Endothelial cell (in vitro differentiated cells): ENCODE measurements around the gene NKAIN2. TPM values are rescaled to one million over a fixed set of nuclear protein-coding genes. Genes with fewer than 3 reads are reported as not detected.

ENCODE experiments used
- DNase-seq: peaks from one replicate; pipeline ENCODE4 v3.0.0; 2021; ENCODE audit warnings: low spot score
- H3K27ac Mint-ChIP-seq: one replicate; pipeline ENCODE4 v1.8.0; 2021; ENCODE audit warnings: mixed read lengths, inconsistent platforms; ENCODE audit not compliant: unreplicated experiment
- H3K27me3 Mint-ChIP-seq: one replicate; pipeline ENCODE4 v1.8.0; 2021; ENCODE audit warnings: mild to moderate bottlenecking, moderate library complexity, mixed read lengths, inconsistent platforms; ENCODE audit not compliant: unreplicated experiment
- H3K36me3 Mint-ChIP-seq: one replicate; pipeline ENCODE4 v1.8.0; 2021; ENCODE audit warnings: mild to moderate bottlenecking, low read depth, mixed read lengths, inconsistent platforms; ENCODE audit not compliant: unreplicated experiment
- H3K4me1 Mint-ChIP-seq: one replicate; pipeline ENCODE4 v1.8.0; 2021; ENCODE audit warnings: mild to moderate bottlenecking, mixed read lengths, inconsistent platforms; ENCODE audit not compliant: unreplicated experiment
- H3K4me3 Mint-ChIP-seq: one replicate; pipeline ENCODE4 v1.8.0; 2021; ENCODE audit warnings: mild to moderate bottlenecking, mixed read lengths, inconsistent platforms; ENCODE audit not compliant: unreplicated experiment
- H3K9me3 Mint-ChIP-seq: one replicate; pipeline ENCODE4 v1.8.0; 2021; ENCODE audit warnings: mixed read lengths, inconsistent platforms; ENCODE audit not compliant: unreplicated experiment
- CTCF ChIP-seq: fragments of 200-600 bp; sonication (generic); IDR thresholded peaks from one replicate; pipeline ENCODE4 v1.5.0; 2021; ENCODE audit warnings: antibody characterized with exemption; ENCODE audit not compliant: unreplicated experiment
- total RNA-seq: library from RNA; stranded (reverse); fragmentation: NEBNext Ultra II Directional; extraction: Animal tissue kit (Norgen Biotek cat#: 25700); gene quantifications from one replicate; pipeline ENCODE4 v1.2.1, GENCODE V29; 2021; ENCODE audit not compliant: unreplicated experiment

Gene NKAIN2
- total RNA-seq, 1 donor from 2014 or later, result 9.5 TPM

DNA sequence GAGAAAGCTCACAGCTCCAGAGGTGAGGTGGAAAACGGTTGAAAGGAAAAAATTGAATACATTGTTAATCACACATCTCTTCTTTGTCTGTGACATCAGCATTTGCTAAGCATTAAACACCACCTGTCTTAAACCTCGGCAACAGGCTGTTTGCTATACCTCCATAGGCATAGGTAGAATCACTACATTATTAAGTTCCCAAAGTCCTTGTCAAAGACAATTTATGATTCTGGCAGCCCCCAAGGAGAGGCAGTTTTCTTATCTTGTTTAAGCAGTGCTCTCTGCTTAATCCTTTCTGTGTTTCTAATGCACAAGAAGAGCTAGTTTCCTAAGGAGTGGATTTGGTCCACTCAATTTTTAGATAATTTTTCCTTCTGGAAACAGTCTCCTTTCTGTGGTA is 249.7 kb downstream of the NKAIN2 start:
- H3K36me3 Mint-ChIP-seq, result no peaks in the 10 kb centered on the region
- H3K27ac Mint-ChIP-seq, result no peak overlapping the region
- no peaks in the 10 kb centered on the region for H3K9me3 Mint-ChIP-seq
- DNase-seq, result no peak
- H3K4me1 Mint-ChIP-seq, result peaks cover 39% of the 10 kb centered on the region
- no peak overlapping the region for H3K4me3 Mint-ChIP-seq
- no peak for TF ChIP-seq CTCF
- no peaks in the 10 kb centered on the region for H3K27me3 Mint-ChIP-seq

- Mint-ChIP-seq H3K27ac (peak overlapping the region; percentile 85), H3K4me3 (no peak overlapping the region), H3K4me1 (peaks cover 39% of the 10 kb centered on the region), H3K27me3 (no peaks in the 10 kb centered on the region), H3K36me3 (no peaks in the 10 kb centered on the region), H3K9me3 (no peaks in the 10 kb centered on the region)
- TF ChIP-seq CTCF, result no peak
- DNase-seq, result no peak
Measured at GRCh38 chr6:124054034-124054433, 250.4 kb downstream of the NKAIN2 start.

DNA sequence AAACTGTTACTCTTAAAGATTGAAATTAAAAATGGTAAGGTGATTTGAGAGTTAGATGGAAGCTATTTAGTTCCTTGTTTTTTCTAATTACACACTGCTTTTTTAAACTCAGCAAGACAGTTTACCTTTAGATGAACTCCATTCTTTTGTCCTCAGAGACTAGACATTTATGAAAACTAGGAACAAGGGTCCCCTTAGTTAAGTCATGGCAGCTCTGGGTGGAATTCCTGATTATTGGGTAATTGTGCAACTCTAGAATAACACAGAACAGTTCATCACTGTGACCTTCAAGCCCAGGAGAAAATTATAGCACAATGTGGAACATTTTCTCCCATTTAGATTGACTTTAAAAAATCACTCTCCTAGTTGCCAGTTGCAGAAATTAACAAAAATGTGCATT is 251.7 kb downstream of the NKAIN2 start:
- TF ChIP-seq CTCF, result no peak
- no peak for DNase-seq
- H3K36me3 Mint-ChIP-seq, result no peaks in the 10 kb centered on the region
- H3K4me3 Mint-ChIP-seq, result no peak overlapping the region
- H3K27me3 Mint-ChIP-seq, result no peaks in the 10 kb centered on the region
- H3K9me3 Mint-ChIP-seq, result no peaks in the 10 kb centered on the region
- peaks cover 46% of the 10 kb centered on the region for H3K4me1 Mint-ChIP-seq
- H3K27ac Mint-ChIP-seq, result no peak overlapping the region

- TF ChIP-seq CTCF, result no peak
- no peak for DNase-seq
- no peak overlapping the region for H3K27ac Mint-ChIP-seq
- no peaks in the 10 kb centered on the region for H3K9me3 Mint-ChIP-seq
- H3K27me3 Mint-ChIP-seq, result no peaks in the 10 kb centered on the region
- H3K4me3 Mint-ChIP-seq, result no peak overlapping the region
- H3K4me1 Mint-ChIP-seq, result peaks cover 46% of the 10 kb centered on the region
- no peaks in the 10 kb centered on the region for H3K36me3 Mint-ChIP-seq
Measured at GRCh38 chr6:124055963-124056362, 252.3 kb downstream of the NKAIN2 start.

DNA sequence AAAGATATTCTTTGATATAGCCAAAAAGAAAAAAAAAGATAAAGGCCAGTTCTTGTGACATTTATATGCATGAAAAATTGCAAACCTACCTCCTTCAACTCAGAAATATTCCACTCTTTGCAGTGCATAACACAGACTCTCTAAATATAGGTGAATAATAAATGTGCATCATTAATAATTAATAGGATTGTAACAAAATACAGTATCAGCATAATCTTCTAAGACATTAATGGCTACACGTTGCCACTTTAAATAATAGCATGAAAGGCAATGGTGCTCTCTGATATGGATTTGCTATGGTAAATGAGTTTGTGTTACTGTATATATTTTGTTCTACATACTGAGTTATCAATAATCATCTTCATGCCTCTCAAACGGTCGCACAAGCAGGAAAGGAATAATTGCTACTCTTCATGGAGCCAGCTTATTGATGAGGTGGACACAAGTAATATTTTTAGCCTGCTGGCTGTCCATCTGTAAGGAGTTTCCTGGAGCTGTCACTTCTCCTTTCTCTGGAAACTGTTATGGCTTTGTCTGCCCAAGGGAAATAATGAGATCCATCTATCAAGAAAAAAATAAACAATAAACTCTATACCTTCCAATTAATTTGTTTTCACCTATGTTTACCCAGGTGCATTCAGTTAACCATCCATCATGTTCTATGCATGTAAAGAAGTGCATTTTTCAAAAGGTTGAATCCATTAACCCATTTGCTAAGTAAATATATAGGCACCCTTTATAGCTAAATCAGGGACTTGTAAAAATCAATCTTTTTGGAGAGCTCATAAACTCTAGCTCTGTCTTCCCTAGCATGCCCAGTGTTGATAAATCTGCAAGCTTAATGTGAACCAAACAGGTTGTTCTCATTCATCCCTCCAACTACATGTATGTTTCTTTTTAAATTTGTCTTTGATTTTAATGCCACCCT is 253.0 kb downstream of the NKAIN2 start:
- H3K36me3 Mint-ChIP-seq, result no peaks in the 10 kb centered on the region
- no peak overlapping the region for H3K4me3 Mint-ChIP-seq
- DNase-seq, result no peak
- no peak overlapping the region for H3K27ac Mint-ChIP-seq
- H3K4me1 Mint-ChIP-seq, result peaks cover 46% of the 10 kb centered on the region
- no peaks in the 10 kb centered on the region for H3K27me3 Mint-ChIP-seq
- TF ChIP-seq CTCF, result no peak
- no peaks in the 10 kb centered on the region for H3K9me3 Mint-ChIP-seq
